HCT116 (cell line): ENCODE measurements around the gene RPL26. TPM values are rescaled to one million over a fixed set of nuclear protein-coding genes. Genes with fewer than 3 reads are reported as not detected.

Experiments used
- ATAC-seq: fragments of 200-7000 bp; cut with Tn5 transposase; 2 replicates; pipeline ENCODE4 v1.9.1; 2020; ENCODE audit warnings: mild to moderate bottlenecking, moderate library complexity
- BruUV-seq: library from RNA; stranded (reverse); fragments of 400-500 nt; replicated peaks from 2 replicates; lab custom pipeline; 2021; lab: Mats Ljungman, UMichigan
- CTCF ChIA-PET: fragments of 300-600 bp; sonication (Branson Sonifier 250); formaldehyde crosslinking; loops from one replicate; lab custom pipeline; 2021; ENCODE audit warnings: antibody characterized with exemption; lab: Charles Lee
- POLR2A ChIA-PET: fragments of 300-600, 350-600 bp; sonication (Branson Sonifier 250); formaldehyde crosslinking; loops from one replicate; lab custom pipeline; 2021; ENCODE audit warnings: antibody characterized with exemption; lab: Charles Lee
- RAD21 ChIA-PET, 2 experiments: fragments of 300-600 bp; sonication (Branson Sonifier 250); formaldehyde crosslinking; loops; one replicate each; lab custom pipeline; 2023; ENCODE audit warnings: low total read pairs in 2 of 2; ENCODE audit not compliant: uncharacterized antibody in 2 of 2, unreplicated experiment in 2 of 2, low non-redundant PET in 1 of 2; lab: Charles Lee
- DNase-seq: peaks from one replicate; pipeline ENCODE4 v3.0.0-alpha.2; 2010; ENCODE audit warnings: low read depth, low spot score
- H2AFZ ChIP-seq: fragments of 200-600 bp; shearing (Covaris generic), sonication (generic); 2 replicates; pipeline ENCODE4 v1.6.1; 2017; ENCODE audit warnings: low read depth, mixed run types, mixed read lengths, antibody characterized with exemption, low read length; ENCODE audit not compliant: poor library complexity, severe bottlenecking
- H3K27ac ChIP-seq: 2 replicates; pipeline ENCODE4 v1.5.1; 2012; ENCODE audit warnings: low read depth, low read length
- H3K27me3 ChIP-seq: fragments of 200-600 bp; sonication (generic); 2 replicates; pipeline ENCODE4 v1.6.1; 2016; ENCODE audit warnings: mixed run types, low read length, mixed read lengths; ENCODE audit not compliant: insufficient read depth
- H3K36me3 ChIP-seq, 2 experiments: fragments of 200-500 bp in 1 of 2; fragments of 200-600 bp in 1 of 2; sonication (Bioruptor generic) in 1 of 2; sonication (generic) in 1 of 2; 2 replicates each; pipeline versions ENCODE4 v1.5.1 to v1.6.1; 2014 to 2016; ENCODE audit warnings: low read length in 2 of 2, inconsistent platforms in 1 of 2, mixed read lengths in 1 of 2, mixed run types in 1 of 2; ENCODE audit not compliant: insufficient read depth in 2 of 2, control insufficient read depth in 1 of 2
- H3K4me1 ChIP-seq, 2 experiments: fragments of 200-600 bp in 1 of 2; sonication (generic) in 1 of 2; 2 replicates each; pipeline versions ENCODE4 v1.5.1 to v1.6.1; 2012 to 2017; ENCODE audit warnings: low read length in 2 of 2, inconsistent platforms in 1 of 2, mild to moderate bottlenecking in 1 of 2, mixed read lengths in 1 of 2, mixed run types in 1 of 2, moderate library complexity in 1 of 2; ENCODE audit not compliant: insufficient read depth in 2 of 2, control insufficient read depth in 1 of 2
- H3K4me2 ChIP-seq: fragments of 200-600 bp; sonication (generic); 2 replicates; pipeline ENCODE4 v1.6.1; 2017; ENCODE audit warnings: mixed run types, low read length, mixed read lengths
- H3K4me3 ChIP-seq, 2 experiments: fragments of 200-600 bp in 1 of 2; sonication (generic) in 1 of 2; replicated peaks in 1 of 2; 2 replicates each; pipeline ENCODE4 v1.5.1; 2011 to 2016; ENCODE audit warnings: low read length in 2 of 2, control low read depth in 1 of 2, low read depth in 1 of 2, mild to moderate bottlenecking in 1 of 2, mixed read lengths in 1 of 2, mixed run types in 1 of 2
- H3K79me2 ChIP-seq: fragments of 200-600 bp; sonication (generic); 2 replicates; pipeline ENCODE4 v1.6.1; 2017; ENCODE audit warnings: mild to moderate bottlenecking, mixed run types, low read length, moderate library complexity, mixed read lengths; ENCODE audit not compliant: insufficient read depth
- H3K9ac ChIP-seq: fragments of 200-600 bp; sonication (generic); 2 replicates; pipeline ENCODE4 v1.6.1; 2016; ENCODE audit warnings: low read length, mixed read lengths
- H3K9me2 ChIP-seq: fragments of 200-600 bp; sonication (generic), shearing (Covaris generic); 2 replicates; pipeline ENCODE4 v1.6.1; 2017; ENCODE audit warnings: mixed run types, mild to moderate bottlenecking, moderate library complexity; ENCODE audit not compliant: insufficient read depth
- H3K9me3 ChIP-seq, 2 experiments: fragments of 200-500 bp in 1 of 2; fragments of 200-600 bp in 1 of 2; sonication (Bioruptor generic) in 1 of 2; sonication (generic) in 1 of 2; 2 replicates each; pipeline ENCODE4 v1.6.1; 2014 to 2017; ENCODE audit warnings: low read length in 2 of 2, mixed read lengths in 2 of 2, inconsistent platforms in 1 of 2, low read depth in 1 of 2, mild to moderate bottlenecking in 1 of 2, mixed run types in 1 of 2, moderate library complexity in 1 of 2; ENCODE audit not compliant: control insufficient read depth in 1 of 2, insufficient read depth in 1 of 2
- H4K20me1 ChIP-seq: fragments of 200-600 bp; sonication (generic), shearing (Covaris generic); 2 replicates; pipeline ENCODE4 v1.6.1; 2017; ENCODE audit warnings: mixed run types, mild to moderate bottlenecking, moderate library complexity; ENCODE audit not compliant: insufficient read depth
- CBX3 ChIP-seq: IDR thresholded peaks from 2 replicates; pipeline ENCODE4 v1.6.1; 2012; ENCODE audit warnings: low read depth
- CEBPB ChIP-seq: IDR thresholded peaks from 2 replicates; pipeline ENCODE4 v1.6.1; 2012; ENCODE audit warnings: low read depth
- ELF1 ChIP-seq: IDR thresholded peaks from 2 replicates; pipeline ENCODE4 v1.6.1; 2012; ENCODE audit warnings: low read depth, borderline replicate concordance
- EZH2 ChIP-seq: fragments of 200-600 bp; sonication (generic); IDR thresholded peaks from 2 replicates; pipeline ENCODE4 v1.6.1; 2017; ENCODE audit warnings: antibody characterized with exemption, mixed run types
- EZH2phosphoT487 ChIP-seq: fragments of 200-600 bp; IDR thresholded peaks from 2 replicates; pipeline ENCODE4 v1.6.1; 2018; ENCODE audit warnings: antibody characterized with exemption, borderline replicate concordance
- FOSL1 ChIP-seq: IDR thresholded peaks from 2 replicates; pipeline ENCODE4 v1.6.1; 2012; ENCODE audit warnings: low read depth
- JUND ChIP-seq: IDR thresholded peaks from 2 replicates; pipeline ENCODE4 v1.6.1; 2012
- POLR2AphosphoS5 ChIP-seq: IDR thresholded peaks from 2 replicates; pipeline ENCODE4 v1.6.1; 2011; ENCODE audit warnings: mild to moderate bottlenecking, low read depth, low read length, moderate library complexity
- RAD21 ChIP-seq: IDR thresholded peaks from 2 replicates; pipeline ENCODE4 v1.6.1; 2012; ENCODE audit warnings: low read depth, mild to moderate bottlenecking
- SP1 ChIP-seq: IDR thresholded peaks from 2 replicates; pipeline ENCODE4 v1.6.1; 2012; ENCODE audit warnings: low read depth
- SRF ChIP-seq: IDR thresholded peaks from 2 replicates; pipeline ENCODE4 v1.6.1; 2012; ENCODE audit warnings: low read depth
- TCF7L2 ChIP-seq: IDR thresholded peaks from 2 replicates; pipeline ENCODE4 v1.7.0; 2011; ENCODE audit warnings: borderline replicate concordance, inconsistent platforms; ENCODE audit not compliant: insufficient read depth, insufficient read length; ENCODE audit errors: extremely low read depth
- ZBTB33 ChIP-seq: IDR thresholded peaks from 2 replicates; pipeline ENCODE4 v1.6.1; 2011; ENCODE audit warnings: mild to moderate bottlenecking, low read length, moderate library complexity; ENCODE audit not compliant: insufficient replicate concordance; ENCODE audit errors: extremely low read depth
- ZFX ChIP-seq: fragments of 450-650 bp; IDR thresholded peaks from 2 replicates; pipeline ENCODE4 v1.6.1; 2017
- ZNF274 ChIP-seq: fragments of 200-500 bp; sonication (Bioruptor generic); IDR thresholded peaks from 2 replicates; pipeline ENCODE4 v1.6.1; 2014; ENCODE audit warnings: mild to moderate bottlenecking, low read depth, low read length, inconsistent platforms
- intact Hi-C: fragments of 100-400 bp; cut with micrococcal nuclease; formaldehyde crosslinking; loops from 2 replicates; pipeline ENCODE4 v1.10.0; 2022
- total RNA-seq: library from RNA; stranded (reverse); gene quantifications from one replicate; pipeline ENCODE4 v1.2.1, GENCODE V29; 2021; ENCODE audit not compliant: unreplicated experiment
- TF ChIP-seq, protein P1 (sequence below), 3 experiments: fragments of 200-600 bp in 1 of 3; sonication (generic) in 1 of 3; IDR thresholded peaks in 2 of 3; conservative IDR thresholded peaks in 1 of 3; 2 replicates each; pipeline ENCODE4 v1.5.1; 2012 to 2017; ENCODE audit warnings: low read depth in 2 of 3, low read length in 2 of 3, antibody characterized with exemption in 1 of 3, borderline replicate concordance in 1 of 3, control low read depth in 1 of 3, mild to moderate bottlenecking in 1 of 3, mixed read lengths in 1 of 3, mixed run types in 1 of 3, moderate library complexity in 1 of 3; ENCODE audit not compliant: insufficient read depth in 1 of 3
- TF ChIP-seq, protein P2 (sequence below): IDR thresholded peaks from 2 replicates; pipeline ENCODE4 v1.6.1; 2012

RPL26 gene
- total RNA-seq, 1 experiment from 2014 or later: 2,603 TPM

DNA sequence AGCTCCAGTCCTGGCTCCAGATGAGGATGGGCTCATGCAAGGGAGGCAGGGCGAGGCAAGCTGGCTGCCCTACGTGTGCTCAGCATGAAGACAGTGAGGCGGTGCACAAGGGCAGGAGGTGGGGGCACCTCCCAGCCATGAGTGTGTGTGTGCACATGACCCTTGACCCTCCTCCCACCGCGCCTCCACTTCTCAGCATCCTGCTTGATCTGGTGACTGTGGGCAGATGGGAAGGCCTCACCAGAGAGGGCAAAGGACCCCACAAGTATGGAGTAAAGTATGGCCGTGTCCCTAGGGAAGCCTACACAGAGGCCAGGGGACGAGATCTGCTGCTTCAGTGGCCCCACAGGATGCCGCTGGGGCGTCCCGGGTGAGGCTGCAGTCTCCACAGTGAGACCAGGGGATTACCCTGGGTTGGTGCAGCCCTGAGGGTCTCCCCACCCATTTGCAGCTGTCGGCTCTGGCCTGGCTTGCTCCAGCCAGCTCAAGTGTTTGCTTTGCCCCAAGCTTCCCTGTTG is 22.6 kb upstream of the RPL26 start:
- Histone ChIP-seq H3K9me3 (no peaks in the 10 kb centered on the region), H3K36me3 (no peaks in the 10 kb centered on the region), H3K27me3 (no peaks in the 10 kb centered on the region), H4K20me1 (no peaks in the 10 kb centered on the region), H3K4me2 (no peak overlapping the region), H2AFZ (no peak overlapping the region), H3K4me1 (peaks cover 9 to 50% of the 10 kb centered on the region in 2 experiments), H3K4me3 (no peak overlapping the region), H3K27ac (no peak overlapping the region), H3K9me2 (no peaks in the 10 kb centered on the region), H3K9ac (no peak overlapping the region), H3K79me2 (no peaks in the 10 kb centered on the region)
- intact Hi-C loops: no loop called here
- ChIA-PET RAD21 (no interaction called here), CTCF (no interaction called here), POLR2A (interaction anchor here (1.9 kb wide), 1 partner anchor 12 kb away, joined by 4 read pairs; no protein-coding TSS in a partner anchor)
- TF ChIP-seq POLR2AphosphoS5 (no peak), RAD21 (no peak), EZH2phosphoT487 (no peak), JUND (no peak), ZNF274 (no peak), ZFX (no peak), ZBTB33 (no peak), EZH2 (no peak), FOSL1 (no peak), TCF7L2 (no peak), SP1 (no peak), SRF (no peak), ELF1 (no peak), CEBPB (no peak), CBX3 (no peak)
- TF ChIP-seq, protein P1, sequence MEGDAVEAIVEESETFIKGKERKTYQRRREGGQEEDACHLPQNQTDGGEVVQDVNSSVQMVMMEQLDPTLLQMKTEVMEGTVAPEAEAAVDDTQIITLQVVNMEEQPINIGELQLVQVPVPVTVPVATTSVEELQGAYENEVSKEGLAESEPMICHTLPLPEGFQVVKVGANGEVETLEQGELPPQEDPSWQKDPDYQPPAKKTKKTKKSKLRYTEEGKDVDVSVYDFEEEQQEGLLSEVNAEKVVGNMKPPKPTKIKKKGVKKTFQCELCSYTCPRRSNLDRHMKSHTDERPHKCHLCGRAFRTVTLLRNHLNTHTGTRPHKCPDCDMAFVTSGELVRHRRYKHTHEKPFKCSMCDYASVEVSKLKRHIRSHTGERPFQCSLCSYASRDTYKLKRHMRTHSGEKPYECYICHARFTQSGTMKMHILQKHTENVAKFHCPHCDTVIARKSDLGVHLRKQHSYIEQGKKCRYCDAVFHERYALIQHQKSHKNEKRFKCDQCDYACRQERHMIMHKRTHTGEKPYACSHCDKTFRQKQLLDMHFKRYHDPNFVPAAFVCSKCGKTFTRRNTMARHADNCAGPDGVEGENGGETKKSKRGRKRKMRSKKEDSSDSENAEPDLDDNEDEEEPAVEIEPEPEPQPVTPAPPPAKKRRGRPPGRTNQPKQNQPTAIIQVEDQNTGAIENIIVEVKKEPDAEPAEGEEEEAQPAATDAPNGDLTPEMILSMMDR (IDR thresholded peaks at IDR 0.05 in 2 of 3, conservative IDR thresholded peaks at IDR 0.05 in 1 of 3; ENCODE audit: borderline replicate concordance in 1 of 3, insufficient read depth in 1 of 3, low read depth in 2 of 3, low read length in 2 of 3): no peak
- TF ChIP-seq, protein P2, sequence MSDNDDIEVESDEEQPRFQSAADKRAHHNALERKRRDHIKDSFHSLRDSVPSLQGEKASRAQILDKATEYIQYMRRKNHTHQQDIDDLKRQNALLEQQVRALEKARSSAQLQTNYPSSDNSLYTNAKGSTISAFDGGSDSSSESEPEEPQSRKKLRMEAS: no peak
- no peak for DNase-seq
- no peak for ATAC-seq
- BruUV-seq: no TSS peak
